DLD1 (cell line): ENCODE measurements around the gene EML1.

Experiments
- in situ Hi-C: cut with HindIII; loops from 2 replicates; pipeline ENCODE4 v1.10.0; 2017; ENCODE audit warnings: low sequenced_read_pairs

Gene EML1

DNA sequence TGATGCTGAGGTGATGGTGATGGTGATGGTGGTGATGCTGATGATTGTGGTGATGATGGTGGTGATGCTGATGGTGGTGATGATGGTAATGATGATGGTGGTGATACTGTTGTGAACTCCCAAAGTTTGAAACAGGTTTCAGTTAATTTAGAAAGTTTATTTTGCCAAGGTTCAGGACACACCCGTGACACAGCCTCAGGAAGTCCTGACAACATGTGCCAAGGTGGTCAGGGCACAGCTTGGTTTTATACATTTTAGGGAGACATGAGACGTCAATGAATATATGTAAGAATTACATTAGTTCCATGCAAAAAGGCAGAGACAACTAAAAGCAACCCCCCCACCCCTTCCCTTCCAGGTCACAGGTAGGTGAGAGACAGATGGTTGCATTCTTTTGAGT, 159.2 kb downstream of the EML1 start:
- in situ Hi-C loops = no loop called here

DNA sequence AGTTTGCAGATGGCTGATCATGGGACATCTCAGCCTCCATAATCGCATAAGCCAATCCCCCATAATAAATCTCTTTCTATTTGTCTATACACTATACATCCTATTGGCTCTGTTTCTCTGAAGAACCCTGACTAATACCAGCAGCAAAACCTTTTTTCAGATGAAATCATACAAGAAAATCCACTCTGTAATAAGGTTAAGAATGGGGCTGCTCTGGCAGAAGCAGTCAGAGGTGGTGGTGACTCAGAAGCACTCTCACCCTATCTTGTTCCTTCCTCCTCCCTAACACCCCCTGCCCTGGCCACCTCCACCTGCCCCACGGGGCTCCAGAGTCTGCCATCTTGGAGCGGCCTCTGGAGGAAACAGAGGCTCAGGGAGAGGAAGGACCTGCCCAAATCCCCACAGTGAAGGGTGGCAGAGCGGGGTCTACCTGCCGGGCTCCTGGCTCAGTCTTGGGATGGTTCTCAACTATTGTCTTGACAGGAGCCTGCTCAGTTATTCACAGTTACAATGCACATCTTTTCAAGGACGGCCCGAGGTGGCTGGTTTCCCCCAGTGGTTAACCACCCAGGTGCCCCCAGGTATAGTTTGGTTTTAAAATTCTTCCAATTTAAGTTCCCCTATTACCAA, 162.7 kb downstream of the EML1 start:
- in situ Hi-C loops = no loop called here

DNA sequence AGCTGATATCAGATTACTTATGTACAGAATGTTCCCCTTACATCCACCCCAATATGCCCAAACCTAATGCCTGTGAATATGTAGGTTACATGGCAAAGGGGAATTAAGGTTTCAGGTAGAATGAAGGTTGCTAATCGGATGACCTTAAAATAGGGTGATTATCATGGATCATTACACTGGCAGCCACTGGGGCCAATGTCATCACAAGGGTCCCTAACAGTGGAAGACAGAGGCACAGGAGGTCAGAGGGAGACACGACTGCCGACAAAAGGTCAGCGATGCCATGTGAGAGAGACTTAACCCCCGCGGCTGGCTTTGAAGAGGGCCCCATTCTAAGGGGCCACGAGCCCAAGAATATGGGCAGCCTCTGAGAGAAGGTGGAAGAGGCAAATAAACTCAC, 165.2 kb downstream of the EML1 start:
- in situ Hi-C loops = no loop called here

DNA sequence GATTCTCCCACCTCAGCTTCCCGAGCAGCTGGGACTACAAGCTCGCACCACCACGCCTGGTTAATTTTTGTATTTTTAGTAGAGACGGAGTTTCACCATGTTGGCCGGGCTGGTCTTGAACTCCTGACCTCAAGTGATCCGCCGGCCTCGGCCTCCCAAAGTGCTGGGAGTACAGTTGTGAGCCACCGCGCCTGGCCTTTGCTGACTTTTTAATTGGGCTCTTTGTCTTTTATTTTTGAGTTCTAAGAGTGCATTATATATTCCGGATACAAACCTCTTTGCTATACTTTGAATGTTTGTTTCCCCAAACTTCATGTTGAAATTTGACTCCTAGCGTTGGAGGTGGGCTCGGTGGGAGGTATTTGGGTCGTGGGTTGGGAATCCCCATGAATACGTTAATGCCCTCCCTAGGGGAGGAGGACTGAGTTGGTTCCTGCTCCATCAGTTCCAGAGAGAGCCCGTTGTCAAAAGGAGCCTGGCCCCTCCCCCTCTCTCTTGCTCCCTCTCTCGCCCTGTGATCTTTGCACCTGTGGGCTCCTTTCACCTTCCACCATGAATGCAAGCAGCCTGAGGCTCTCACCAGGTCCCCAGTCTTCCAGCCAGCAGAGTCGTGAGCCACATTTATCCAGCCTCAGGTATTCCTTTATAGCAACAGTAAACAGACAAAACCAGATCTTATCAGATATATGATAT, 168.8 kb downstream of the EML1 start:
- in situ Hi-C loops = no loop called here

DNA sequence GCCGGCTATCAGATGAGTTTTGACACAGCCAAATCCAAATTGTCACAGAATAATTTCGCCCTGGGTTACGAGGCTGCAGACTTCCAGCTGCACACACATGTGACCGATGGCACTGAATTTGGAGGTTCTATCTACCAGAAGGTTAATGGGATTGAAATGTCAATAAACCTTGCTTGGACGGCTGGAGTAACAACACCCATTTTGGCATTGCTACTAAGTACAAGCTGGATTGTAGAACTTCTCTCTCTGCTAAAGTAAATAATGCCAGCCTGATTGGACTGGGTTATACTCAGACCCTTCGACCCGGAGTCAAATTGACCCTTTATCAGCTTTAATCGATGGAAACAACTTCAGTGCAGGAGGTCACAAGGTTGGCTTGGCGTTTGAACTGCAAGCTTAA, 171.8 kb downstream of the EML1 start:
- in situ Hi-C loops = no loop called here

DNA sequence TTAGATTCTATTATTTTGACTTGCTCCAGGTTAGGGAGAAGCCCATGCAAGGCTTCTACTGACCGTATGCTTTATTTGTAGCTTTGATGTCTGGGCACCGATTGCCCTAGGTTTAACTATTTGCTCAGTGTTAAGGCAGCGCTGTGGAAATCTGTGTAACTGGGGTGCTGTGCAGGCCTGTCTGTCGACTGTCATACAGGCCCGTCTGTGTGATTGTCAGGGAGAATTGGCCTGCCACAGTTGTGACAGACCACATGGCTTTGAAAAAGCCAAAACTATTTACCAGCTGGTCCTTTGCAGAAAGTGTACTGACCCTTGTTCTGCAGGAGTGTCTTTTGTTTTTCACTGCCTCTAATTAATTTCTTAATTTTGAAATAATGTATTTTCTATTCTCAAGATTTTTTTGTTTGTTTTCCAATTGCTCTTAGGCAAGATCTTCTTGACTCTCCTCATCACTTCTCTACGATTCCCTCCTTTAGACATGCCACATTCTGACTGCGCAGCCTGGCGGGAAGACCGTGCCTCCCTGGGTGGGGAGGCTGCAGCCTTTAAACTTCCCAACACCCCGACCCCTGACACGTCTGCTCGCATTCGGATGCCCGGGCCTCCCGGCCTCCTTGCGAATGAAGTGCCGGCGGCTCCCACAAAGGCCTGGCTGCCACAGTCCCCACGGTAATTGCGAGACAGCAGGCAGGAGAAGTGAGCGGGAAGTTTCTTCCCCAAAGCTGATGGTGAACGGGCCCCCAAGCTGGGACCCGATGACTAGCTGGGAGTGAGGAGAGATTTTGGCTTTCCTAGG, 173.0 kb downstream of the EML1 start:
- in situ Hi-C loops = no loop called here

DNA sequence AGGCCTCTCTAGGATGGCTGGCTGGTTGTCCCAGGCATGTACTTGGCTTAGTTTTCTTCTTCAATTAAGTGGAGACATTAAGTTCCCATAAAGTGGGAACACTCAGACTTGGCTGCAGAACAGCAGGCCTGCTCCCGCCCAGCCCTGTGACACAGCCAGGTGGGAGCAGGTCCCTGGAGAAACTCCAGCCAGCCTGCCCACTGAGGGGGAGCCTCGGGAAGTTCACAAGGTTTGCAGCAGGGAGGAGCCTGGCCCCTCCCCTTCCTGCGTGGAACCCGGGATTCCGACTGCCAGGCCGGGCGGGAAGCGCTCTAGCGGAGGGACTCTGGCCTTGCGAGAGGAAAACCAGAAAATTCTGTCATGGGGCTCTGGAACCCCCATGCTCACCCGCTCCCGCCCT, 173.7 kb downstream of the EML1 start:
- in situ Hi-C loops = no loop called here

DNA sequence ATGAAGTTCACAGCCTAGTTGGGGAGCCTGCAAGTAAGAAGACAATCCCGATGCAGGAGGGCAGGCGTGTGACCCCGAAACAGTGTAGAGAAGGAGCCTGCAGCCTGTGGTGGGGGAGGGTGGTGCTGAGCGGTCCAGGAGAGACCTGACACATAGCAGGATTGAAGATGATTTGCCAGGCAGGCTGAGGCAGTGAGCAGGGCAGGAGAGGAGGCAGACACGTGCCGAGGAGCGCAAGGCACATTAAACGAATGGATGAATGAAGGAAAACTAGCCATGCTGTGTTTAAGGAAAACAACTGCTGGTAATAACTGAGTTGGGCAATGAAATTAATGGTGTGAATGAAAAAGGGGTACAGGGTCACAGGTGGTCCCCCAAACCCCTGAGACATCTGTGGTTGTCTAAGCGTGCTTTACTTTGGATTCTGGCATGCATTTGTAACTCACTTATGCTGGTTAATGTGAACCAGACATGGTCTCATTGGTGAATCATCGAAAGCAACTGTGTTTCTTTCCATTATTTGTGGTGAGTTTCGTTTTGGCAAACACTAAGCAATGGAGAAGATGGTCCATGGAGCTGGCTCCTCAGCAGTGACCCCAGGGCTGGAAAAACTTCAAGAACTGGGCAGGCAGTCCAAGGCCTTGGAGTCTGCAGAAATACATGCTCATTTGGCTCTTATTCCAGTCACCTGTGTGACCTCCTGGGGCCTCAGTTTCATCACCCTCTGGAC, 175.1 kb downstream of the EML1 start:
- in situ Hi-C loops = no loop called here

DNA sequence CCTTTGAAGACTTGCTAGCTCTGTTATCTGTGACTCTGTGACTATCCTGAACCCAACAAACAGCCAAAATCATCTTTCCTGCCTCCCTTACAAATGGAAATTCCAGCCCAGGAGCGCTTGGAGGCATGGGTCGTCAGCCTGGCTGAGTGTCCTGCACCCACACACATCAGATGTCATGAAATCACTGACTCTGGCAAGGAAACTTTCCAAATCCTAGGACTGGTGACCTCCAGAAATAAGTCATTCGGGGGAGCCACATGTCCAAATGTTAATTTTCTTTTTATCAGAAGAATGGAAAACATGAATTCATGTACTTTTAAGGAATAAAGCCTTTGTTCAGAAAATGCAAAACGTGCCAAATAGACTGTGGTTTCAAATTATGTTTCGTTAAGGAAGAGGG, 175.7 kb downstream of the EML1 start:
- in situ Hi-C loops = no loop called here

DNA sequence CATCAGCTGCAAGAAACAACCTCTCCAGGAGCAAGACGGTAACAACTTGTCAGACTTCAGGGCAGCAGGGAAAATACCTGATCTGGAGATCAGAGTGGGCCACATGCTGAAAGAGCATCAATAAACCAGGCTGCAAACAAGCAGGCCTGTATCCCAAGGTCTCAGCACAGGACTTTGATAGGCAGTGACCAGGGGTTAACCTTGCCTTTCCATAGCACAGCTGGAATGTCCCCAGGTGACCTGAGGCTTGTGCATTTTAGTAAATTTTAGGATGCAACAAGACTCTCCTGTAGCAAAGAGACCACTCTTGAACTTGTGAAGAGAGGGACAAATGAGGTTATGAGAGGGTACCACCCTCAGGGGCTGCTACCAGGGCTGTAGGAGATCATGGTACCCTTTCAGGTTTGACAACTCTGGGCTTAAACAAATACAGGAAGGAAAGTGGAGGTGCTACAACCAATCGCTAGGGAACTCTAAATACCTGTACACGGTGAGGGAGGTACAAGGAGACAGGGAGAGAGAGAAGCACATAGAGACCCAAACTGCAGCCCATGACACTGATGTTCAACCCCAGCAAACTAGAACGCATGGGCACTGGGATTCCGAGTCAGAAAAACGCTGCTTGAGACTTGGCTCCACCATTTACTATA, 176.6 kb downstream of the EML1 start:
- in situ Hi-C loops = no loop called here

DNA sequence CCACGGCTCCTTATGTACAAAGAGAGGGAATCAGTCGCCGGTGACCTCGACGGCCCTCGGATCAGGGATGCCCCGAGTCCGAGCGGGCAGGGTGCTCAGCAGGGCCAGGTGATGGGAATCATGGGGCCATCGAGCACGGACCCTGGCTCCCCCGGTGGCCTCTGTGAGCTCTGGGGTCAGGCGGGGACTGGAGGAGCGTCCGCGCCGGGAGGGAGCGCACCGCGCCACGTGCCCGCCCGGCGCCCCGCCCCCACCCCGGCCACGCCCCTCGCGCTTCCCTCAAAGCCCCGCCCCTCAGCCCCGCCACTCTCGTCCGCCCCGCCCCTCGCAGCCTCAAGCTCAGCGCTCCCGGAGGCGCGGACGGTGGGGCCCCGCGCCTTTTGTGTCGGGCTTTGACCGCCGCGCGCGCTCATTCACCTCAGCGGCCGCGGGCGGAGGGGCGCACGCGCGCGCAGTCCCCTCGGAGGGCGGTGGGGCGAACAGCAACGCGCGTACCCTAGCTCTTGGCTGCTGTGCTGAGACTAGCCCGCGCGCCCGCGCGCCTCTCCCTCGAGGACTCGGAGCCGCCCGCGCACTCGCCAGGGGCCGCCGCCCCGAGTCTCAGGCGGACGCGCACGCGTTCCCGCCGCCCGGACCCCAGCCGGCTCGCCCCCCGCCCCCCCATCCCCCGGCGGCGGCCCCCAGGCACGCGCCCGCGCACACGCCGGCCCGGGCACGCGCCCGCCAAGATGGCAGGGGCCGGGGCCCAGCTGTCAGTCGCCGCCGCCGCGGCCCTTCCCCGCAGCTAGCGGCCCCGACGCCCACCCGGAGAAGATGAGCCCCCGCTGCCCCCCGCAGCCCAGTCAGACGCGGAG, 178.1 kb downstream of the EML1 start:
- in situ Hi-C loops = no loop called here

DNA sequence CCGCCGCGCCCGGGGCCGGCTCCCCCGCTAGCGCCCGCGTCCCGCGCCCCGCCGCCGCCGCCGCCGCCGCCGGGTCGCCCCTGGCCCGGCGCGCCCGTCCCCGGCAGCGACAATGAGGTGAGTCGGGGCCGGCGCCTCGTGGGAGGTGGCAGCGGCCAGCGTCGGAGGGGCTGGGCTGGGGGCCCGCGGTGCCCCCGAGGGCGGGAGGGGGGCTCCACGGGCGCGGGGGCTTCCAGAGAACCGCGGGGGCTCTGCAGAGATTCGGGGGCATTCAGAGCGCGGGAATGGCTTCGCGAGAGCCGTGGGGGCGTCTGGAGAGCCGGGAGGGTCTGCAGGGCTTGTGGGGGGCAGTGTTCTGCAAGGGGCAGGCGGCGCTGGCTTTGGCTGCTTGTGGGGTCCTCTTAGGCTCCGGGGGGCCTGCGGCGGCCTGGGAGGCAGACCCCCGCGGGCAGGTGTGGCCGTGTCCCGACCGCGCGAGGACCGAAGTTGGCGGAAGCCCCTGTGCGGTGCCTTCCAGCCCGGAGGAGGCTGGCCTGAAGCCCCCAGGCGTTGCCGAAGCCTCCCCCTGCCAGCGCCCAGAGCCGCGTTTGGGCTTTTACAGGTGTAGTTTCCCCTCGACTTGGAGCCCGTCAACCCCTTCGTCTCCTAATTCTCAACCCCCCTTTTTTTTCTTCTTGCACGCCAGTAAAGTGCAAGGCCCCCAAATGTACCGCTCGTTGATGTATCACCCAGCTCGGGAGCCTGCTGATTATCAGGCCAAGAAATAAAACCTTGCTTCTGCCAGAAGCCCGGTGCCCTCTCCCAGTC, 178.9 kb downstream of the EML1 start:
- in situ Hi-C loops = no loop called here

DNA sequence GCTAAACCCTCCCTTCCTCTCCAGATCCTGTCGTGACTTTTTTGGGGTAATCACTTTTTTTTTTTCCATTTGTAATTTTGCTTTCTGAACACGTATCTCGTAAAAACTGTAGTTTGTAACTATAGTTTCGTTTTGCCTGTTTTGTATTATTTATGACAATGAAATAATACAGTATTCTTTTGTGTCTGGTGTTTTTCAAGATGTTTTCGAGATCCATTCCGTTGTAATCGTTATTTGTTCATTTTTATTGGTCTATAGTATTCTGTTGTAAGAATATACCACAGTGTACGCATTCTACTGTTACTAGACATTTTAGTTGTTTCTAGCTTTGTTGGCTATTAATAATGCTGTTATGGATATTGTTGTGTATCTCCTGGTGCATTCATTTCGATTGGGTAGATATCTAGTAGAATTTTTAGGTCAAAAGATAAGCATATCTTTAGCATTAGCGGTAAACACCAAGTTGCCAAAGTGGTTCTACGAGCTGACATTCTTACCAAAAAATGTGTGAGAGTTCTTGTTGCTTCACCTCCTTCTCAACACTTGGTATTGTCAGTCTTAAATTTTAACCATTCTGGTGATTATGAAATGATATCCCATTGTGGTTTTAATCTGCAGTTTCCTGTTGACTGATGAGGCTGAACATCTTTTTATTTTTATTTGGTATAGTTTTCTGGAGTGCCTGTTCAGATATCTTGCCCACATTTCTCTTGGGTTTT, 179.7 kb downstream of the EML1 start:
- in situ Hi-C loops = no loop called here

DNA sequence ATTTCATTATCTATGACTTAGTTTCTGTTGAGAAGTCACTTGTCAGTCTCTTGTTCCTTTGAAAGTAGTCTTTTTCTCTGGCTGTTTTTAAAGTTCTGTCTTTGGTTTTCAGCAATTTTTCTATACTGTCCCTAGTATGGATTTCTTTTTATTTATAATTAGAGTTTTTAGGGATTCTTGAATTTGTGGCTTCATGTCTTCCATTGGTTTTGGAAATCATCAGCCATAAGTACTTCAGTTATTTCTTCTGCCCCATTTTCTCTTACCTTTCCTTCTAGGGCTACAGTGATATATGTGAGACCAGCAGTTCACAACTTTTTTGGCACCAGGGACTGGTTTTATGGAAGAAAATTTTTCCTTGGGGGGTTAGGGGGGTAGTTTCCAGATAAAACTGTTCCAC, 182.0 kb downstream of the EML1 start:
- in situ Hi-C loops = no loop called here

DNA sequence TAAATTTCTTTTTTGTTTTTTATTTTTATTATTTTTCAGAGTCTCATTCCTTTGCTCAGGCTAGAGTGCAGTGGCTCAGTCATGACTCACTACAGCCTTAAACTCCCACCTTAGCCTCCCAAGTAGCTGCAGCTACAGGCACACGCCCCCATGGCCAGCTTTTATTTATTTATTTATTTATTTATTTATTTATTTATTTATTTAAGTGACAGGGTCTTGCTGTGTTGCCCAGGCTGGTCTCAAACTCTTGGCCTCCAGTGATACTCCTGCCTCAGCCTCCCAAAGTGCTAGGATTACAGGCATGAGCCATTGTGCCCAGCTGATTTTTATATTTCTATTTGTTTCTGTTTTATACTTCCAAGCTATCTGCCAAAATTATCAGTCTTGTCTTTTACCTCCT, 182.8 kb downstream of the EML1 start:
- in situ Hi-C loops = no loop called here

DNA sequence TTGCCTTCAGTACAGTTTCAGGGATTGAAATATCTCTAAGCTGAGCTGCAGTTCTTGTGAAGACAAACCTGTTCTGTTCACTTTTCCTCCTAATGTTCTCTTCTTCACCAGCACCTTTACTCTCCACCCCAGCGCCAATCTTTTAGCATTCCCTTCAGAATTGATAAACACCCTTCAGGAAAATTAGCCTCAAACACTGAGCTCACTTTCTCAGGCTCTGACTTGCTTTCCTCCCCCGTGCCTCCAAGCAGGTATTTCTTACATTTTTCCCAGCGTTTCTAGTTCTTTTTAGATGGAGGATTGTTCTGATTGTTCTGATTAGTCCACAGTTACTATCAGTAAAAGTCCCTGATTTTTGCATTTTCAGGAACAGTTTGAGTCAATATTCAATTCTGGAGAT, 183.5 kb downstream of the EML1 start:
- in situ Hi-C loops = no loop called here

DNA sequence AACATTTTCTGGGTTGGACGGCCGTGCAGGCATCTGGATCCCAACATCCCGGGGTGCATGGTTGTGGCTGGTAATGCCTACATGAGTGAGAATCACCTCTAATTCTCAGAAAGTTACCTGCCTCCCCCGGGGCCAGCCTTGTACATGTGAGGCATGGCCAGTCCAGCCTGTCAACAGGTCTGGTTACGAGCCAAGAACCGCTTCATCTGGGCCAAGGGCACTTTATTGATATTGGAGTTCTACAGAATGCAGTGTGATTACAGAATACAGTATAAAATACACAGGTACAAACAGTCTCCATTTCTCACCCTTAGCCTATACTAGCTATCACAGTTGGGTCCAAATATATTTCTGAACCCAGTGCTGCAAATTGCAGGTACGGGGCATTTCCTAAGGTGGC, 187.1 kb downstream of the EML1 start:
- in situ Hi-C loops = no loop called here

DNA sequence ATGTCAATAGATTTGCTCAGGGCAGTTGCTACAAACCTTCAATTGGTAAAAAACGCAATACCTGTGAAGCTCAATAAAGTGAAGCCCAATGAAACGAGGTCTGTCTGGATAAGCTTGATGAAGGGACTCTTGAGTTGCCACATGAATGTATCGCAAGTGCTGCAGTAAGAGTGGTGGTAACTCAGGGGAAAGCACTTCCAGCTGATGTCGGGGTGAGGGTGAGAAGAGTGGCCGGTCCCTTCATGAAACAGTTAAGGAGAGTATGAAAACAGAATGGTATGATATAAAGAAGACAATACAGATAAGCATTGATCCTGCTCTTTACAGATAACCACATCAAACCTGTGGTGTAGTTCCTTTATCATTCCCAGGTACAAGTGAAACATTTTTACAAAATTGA, 188.6 kb downstream of the EML1 start:
- in situ Hi-C loops = no loop called here
